Pulmonary artery endothelial cell (primary cell): ENCODE data around the gene HCFC1R1. TPM values are rescaled to one million over a fixed set of nuclear protein-coding genes. Genes with fewer than 3 reads are reported as not detected.
"Not testable (repeated sequence)": the region's sequence is repeated elsewhere in the genome, so short reads cannot be mapped to it uniquely, and the experiment has no call there.

ENCODE experiments used
- DNase-seq: peaks from one replicate; pipeline ENCODE4 v3.0.0-alpha.2; 2011; ENCODE audit warnings: low read depth, low spot score
- total RNA-seq: library from RNA; depleted of rRNA; stranded (reverse); fragments of >200 nt; gene quantifications from 2 replicates; pipeline ENCODE4 v1.2.3, GENCODE V29; 2014

Gene HCFC1R1
- total RNA-seq: 10.0 and 11.5 TPM in 2 replicates

DNA sequence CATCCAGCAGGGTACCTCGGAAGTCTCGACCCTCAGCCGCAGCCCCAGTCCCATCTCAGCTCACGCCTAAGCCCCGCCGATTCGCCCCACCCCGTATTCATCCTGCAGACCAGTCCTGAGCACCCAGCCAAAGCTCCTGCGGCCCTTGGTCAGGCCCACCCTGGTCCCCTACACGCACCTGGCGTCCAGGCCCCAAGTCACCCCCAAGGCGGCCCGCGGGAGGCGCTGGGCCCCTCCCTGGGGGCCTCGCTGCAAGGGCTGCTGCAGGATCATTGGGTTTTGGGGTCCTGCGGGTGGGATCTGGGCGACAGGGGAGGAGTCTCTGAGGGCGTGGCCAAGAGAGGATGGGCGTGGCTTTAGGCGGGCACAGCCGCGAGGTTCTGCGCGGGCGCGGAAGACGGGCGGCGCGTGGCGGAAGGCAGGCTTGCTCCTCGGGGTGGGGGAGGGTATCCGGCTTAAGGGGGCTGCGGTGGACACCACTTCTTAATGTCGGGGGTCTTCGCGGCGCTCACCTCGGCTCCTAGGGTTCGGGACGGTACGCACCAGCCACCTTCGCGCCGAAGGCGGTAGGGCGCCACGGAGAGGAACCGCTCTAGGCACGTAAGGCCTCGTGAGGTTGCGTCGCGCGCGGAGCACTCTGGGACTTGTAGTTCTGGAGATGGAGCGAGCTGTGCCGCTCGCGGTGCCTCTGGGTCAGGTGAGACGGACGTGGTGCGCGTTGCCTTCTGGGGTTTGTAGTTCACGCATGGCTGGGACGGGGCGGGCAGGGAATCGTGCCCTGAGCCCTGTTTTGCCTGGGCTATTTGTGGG lies at the start of gene HCFC1R1, which contains the start of gene THOC6:
Gene HCFC1R1 (minus strand): TSS at position 274 of the 810 bp plus-strand sequence. CDS start 1 bp downstream, at position 273.
Gene THOC6 (plus strand): TSS at position 367 of the 810 bp plus-strand sequence. CDS start 292 bp downstream, at position 659.
- peak; percentile 94 for DNase-seq

- DNase-seq: no peak
Observed at GRCh38 chr16:3073448-3073847, 49.7 kb upstream of the HCFC1R1 start.

DNA sequence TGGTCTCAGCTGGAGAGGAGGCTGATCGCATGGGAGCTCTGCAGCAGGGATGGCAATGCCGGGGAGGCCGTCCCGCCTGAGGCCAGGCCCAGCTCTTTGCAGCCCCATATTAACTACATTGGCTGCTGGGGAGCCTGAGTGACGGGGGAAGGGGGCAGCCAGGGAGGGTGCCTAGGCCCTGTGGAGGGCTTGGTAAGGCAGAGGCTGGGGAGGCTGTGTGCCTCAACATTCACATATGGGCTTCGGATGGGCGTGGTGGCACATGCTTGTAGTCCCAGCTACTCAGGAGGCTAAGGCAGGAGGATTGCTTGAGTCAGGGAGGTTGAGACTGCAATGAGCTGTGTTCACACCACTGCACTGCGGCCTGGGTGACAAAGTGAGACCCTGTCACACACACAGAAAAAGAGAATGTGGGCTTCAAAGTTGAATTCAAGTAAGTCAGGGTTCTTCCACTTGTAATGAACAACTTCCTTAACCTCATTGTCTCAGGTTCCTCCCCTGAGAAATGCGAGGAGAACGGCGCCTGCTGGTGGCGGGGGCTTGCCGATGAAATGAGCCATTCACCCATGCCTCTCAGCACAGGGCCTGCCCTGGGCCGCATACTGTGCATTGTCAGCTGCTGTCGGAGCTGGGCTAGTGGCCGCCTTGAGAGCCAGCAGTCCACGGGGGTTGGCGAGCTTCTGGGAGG lies 49.0 kb upstream of the HCFC1R1 start:
- DNase-seq: not testable (repeated sequence)

DNA sequence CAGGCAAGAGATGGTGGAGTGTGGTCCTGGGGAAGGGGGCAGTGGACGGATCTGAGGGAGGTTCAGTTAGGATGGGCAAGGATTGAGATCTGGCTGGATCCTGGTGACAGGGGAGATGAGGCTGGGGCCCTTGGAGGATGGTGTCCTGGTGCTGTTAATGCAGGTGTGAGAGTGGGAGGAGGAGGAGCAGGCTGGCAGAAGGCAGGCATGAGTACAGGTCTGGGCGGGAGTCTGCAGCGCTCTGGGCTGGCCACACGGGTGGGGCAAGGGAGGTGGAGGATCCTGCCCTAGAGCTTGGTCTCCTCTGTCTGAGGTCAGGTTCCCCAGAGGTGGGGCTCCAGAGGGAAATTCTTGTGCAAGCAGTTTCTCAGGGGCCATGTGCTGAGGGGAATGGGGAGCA lies 48.4 kb upstream of the HCFC1R1 start:
- not testable (repeated sequence) for DNase-seq

DNA sequence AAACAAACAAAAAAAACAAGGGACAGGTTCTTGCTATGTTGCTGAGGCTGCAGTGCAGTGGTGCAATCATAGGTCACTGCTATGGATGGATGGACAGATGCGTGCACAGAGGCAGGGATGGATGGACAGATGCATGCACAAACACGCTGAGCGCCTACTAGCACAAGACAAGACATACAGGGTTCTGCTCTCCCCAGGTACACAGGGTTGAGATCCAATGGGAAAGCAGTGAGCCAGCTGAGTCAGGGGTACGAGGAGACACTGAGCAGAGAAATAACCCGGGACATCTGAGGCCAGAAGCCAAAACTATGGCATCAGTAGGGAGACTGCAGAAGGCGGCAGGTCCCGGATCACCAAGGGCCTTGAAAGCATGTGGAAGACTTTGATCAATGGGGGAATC lies 47.9 kb upstream of the HCFC1R1 start:
- DNase-seq: no peak

DNA sequence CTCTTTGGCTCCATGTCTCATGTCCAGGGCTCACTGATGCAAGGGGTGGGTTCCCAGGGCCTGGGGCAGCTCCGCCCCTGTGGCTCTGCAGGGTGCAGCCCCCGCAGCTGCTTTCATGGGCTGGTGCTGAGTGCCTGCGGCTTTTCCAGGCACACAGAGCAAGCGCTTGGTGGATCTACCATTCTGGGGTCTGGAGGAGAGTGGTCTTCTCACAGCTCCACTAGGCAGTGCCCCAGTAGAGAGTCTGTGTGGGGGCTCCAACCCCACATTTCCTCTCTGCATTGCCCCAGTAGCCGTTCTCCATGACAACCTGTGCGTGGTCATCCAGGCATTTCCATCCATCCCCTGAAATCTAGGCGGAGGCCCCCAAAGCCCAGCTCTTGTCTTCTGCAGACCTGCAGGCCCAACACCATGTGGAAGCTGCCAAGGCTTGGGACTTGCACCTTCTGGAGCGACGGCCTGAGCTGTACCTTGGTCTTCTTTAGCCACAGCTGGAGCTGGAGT lies 46.9 kb upstream of the HCFC1R1 start:
- DNase-seq: no peak

GRCh38 chr16:3069146-3069545 lies 45.4 kb upstream of the HCFC1R1 start:
- not testable (repeated sequence) for DNase-seq

- DNase-seq: no peak
Observed at GRCh38 chr16:3068487-3068886, 44.7 kb upstream of the HCFC1R1 start.

- DNase-seq: no peak
Observed at GRCh38 chr16:3066440-3066748, 42.7 kb upstream of the HCFC1R1 start.

- DNase-seq: no peak
Observed at GRCh38 chr16:3065742-3066439, 42.1 kb upstream of the HCFC1R1 start.

DNA sequence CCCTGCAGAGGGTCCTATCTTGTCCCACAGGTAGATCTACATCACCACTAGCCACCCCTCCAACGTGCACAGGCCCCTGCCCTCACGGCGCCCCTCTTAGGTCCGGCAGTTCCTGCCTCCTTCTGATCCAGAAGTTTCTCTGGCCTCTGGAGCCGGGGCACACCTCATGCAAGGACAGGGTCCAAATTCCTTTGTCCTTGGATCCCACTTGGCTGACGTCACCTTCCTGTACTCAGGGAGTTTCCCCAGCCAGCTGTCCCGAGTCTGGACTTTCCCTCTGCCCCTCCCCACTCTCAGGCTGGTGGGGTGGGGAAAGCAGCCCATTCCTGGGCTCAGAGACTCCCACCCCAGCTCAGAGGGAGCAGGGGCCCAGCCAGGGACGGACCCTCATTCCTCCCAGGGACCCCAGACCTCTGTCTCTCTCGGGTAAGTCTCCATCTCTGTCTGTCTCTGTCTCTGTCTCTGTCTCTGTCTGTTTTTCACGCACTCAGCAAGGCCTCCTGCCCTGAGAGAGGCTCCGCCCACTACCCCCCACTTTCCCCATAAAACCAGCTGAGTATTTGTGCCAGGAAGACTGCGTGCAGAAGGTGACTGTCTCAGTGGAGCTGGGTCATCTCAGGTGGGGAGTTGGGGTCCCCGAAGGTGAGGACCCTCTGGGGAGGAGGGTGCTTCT lies 41.5 kb upstream of the HCFC1R1 start, which contains the start of gene IL32:
Gene IL32 (plus strand): TSS at position 572 of the 673 bp plus-strand sequence. CDS start 172 bp downstream, outside the sequence.
- DNase-seq: peak; percentile 76

DNA sequence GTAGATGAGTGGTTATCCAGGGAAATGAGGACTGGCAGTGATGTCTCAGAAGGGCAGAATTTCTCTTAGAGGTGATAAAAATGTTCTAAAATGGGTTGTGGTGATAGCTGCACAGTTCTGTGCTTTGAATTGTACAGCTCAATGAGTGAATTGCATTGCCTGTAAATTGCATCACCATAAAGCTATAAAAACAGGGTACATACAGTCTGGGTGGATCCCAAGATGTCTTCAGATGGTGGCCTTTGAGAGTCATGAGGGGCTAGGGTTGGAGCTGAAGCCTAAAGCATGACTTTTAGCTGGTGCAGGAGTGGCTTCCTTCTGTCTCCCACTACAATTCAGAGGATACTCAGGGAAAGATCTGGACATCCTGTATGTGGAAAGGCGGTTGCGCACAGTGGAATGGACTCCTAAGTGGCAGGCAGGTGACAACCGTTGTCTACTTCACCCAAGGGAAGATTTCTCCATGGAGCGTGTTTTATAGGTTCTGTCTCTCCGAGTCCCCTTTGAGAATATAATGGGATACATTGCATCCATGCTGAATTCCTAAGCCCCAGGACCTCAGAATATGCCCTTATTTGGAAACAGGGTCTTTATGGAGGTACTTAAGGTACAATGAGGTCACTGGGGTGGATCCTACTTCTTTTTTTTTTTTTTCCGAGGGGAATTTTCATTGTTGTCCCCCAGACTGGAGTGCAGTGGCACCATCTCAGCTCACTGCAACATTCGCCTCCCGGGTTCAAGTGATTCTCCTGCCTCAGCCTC lies 40.1 kb upstream of the HCFC1R1 start:
- DNase-seq: no peak

- DNase-seq: no peak
Observed at GRCh38 chr16:3062553-3062952, 38.8 kb upstream of the HCFC1R1 start.

GRCh38 chr16:3060339-3061127 lies 36.8 kb upstream of the HCFC1R1 start:
- no peak for DNase-seq

DNA sequence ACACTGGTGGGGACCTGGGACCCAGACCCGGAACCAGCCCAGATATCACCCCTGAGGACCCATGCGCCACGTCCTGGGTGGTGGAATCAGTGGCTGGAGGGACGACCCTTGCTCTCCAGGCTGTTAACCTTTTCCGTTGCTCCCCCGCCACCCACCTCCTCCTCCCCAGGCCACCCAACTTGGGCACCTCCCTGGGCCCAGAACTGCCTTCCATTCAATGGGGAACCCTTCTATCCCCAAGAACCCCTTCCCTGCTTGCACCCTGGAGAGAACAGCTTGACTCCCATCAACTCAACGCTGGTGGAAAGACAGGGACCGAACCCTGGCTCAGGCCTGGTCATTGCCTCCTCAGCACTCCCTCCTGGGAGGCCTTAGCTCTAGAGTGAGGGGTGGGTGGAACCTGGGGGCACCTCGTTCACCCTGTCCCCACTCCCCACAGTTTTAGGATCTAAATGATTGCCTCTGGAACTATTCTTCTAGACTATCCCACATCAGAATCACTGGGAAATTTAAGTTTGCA lies 36.0 kb upstream of the HCFC1R1 start:
- no peak for DNase-seq

- DNase-seq: peak; percentile 30
Observed at GRCh38 chr16:3059041-3059722, 35.4 kb upstream of the HCFC1R1 start.

DNA sequence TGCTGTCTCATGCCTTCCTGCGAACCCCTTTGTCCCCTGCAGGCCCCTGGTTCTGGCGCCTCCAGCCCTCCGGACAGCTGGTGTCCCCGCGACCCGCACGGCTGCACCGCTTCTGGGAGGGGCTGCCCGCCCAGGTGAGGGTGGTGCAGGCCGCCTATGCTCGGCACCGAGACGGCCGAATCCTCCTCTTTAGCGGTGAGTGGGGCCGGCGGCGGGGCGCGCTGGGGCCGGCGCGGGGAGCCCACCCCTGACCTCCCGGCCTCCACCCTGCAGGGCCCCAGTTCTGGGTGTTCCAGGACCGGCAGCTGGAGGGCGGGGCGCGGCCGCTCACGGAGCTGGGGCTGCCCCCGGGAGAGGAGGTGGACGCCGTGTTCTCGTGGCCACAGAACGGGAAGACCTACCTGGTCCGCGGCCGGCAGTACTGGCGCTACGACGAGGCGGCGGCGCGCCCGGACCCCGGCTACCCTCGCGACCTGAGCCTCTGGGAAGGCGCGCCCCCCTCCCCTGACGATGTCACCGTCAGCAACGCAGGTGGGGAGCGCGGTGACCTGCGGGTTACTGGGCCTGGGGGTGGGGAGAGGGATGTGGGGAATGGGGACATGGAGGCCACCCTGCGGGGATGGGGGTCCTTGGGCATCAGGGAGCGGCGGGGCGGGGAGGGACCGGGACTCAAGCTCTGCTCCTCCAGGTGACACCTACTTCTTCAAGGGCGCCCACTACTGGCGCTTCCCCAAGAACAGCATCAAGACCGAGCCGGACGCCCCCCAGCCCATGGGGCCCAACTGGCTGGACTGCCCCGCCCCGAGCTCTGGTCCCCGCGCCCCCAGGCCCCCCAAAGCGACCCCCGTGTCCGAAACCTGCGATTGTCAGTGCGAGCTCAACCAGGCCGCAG lies 34.6 kb upstream of the HCFC1R1 start:
- DNase-seq: no peak
